GM10248 (cell line): Measurements from ENCODE around the gene PITPNC1.

Experiments used
- CTCF ChIA-PET: fragments of 300-600 bp; sonication (Branson Sonifier 250); formaldehyde crosslinking; extraction: SDS; loops from one replicate; lab custom pipeline; 2021; ENCODE audit warnings: antibody characterized with exemption; lab: Yijun Ruan, JAX
- POLR2A ChIA-PET: fragments of 350-650 bp; sonication (Branson Sonifier 250); formaldehyde crosslinking; extraction: SDS; loops from one replicate; lab custom pipeline; 2020; ENCODE audit warnings: antibody characterized with exemption; lab: Yijun Ruan, JAX
- DNase-seq: peaks from one replicate; pipeline ENCODE4 v3.0.0; 2012; ENCODE audit errors: extremely low spot score
- CTCF ChIP-seq: IDR thresholded peaks from 2 replicates; pipeline ENCODE4 v1.5.1; 2012; ENCODE audit warnings: mild to moderate bottlenecking, low read depth; ENCODE audit errors: extremely low read depth, missing control alignments, control extremely low read depth

Gene PITPNC1

DNA sequence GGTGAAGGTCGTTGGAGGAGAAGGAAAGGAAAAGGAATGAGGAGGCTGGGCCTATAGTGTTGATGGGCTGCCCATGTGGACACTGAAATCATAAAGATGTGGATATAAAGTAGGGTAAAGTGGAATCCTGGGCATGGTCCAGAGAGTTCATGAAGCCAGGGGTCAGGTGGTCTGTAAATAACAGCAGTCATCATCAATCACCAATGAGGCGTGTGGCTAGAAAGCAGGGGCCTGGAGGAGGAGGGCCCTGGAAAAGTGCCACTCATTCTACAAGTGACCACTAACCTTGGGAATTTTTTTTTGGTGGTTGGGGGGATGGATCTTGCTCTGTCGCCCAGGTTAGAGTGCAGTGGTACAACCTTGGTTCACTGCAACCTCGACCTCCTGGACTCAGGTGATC, 225.4 kb downstream of the PITPNC1 start:
- no peak for DNase-seq
- TF ChIP-seq CTCF = no peak
- ChIA-PET POLR2A (no interaction called here), CTCF (interaction anchor here (1.0 to 5.9 kb wide), 26 partner anchors 7 to 230 kb away, joined by 3 to 72 read pairs (median 6); no protein-coding TSS in a partner anchor)

DNA sequence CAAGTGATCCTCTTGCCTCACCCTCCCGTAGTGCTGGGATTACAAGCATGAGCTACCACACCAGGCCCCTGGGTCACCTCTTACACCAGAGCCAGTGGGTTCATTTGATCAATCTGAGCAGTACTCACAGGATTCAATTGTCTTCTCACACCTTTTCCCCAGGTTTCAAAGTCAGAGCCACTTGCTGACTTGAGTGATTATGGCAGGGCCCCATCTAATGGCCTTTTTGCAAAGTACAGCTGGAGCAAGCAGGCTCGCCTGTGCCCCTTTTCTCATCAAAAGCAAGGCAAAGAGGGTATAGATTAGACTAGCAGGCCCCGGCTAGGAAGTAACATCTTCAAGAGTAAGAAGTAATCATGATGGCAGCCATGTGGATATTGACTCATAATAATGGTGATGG, 225.9 kb downstream of the PITPNC1 start:
- TF ChIP-seq CTCF = peak; percentile 79
- CTCF ChIA-PET = interaction anchor here (0.6 to 5.9 kb wide), 31 partner anchors 8 to 230 kb away, joined by 3 to 72 read pairs (median 6); no protein-coding TSS in a partner anchor
- DNase-seq = peak; percentile 79
- POLR2A ChIA-PET = no interaction called here

- CTCF ChIA-PET = interaction anchor here (0.8 to 5.9 kb wide), 13 partner anchors 10 to 233 kb away, joined by 3 to 72 read pairs (median 5); no protein-coding TSS in a partner anchor
- POLR2A ChIA-PET = interaction anchor here (0.6 kb wide), 1 partner anchor 21 kb away, joined by 5 read pairs; no protein-coding TSS in a partner anchor
- no peak for DNase-seq
- TF ChIP-seq CTCF = no peak
Measured at GRCh38 chr17:67605256-67605912, 228.3 kb downstream of the PITPNC1 start.

DNA sequence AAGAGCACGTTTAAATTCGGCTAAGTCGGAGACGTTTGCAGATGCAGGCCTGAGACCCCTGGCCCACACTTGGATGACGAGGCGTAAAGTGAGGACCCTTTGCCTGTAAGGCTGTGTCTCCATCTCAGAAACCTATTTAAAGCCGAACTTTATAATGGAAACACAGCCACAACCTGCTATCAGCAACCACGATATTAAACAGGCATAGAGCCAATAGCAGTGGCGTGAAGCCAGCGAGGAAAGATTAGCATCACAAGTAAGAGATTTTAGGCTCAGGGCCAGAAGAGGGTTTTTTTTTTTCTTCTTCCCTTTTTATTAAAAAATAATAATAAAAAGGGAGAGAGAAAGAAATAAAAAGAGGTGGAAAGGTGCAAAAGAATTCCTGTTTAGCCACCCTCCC, 229.4 kb downstream of the PITPNC1 start:
- DNase-seq = no peak

GRCh38 chr17:67606896-67607604, 230.0 kb downstream of the PITPNC1 start:
- ChIA-PET CTCF (interaction anchor here (1.1 to 5.8 kb wide), 2 partner anchors 48 to 232 kb away, joined by 3 to 33 read pairs; no protein-coding TSS in a partner anchor), POLR2A (no interaction called here)
- no peak for TF ChIP-seq CTCF
- no peak for DNase-seq

More for the DNA sequence above, 229.4 kb downstream of the PITPNC1 start:
- no peak for TF ChIP-seq CTCF
- ChIA-PET POLR2A (no interaction called here), CTCF (interaction anchor here (1.1 to 5.9 kb wide), 5 partner anchors 17 to 234 kb away, joined by 3 to 72 read pairs (median 5); no protein-coding TSS in a partner anchor)

- TF ChIP-seq CTCF = no peak
- DNase-seq = no peak
- ChIA-PET CTCF (interaction anchor here (1.1 to 2.0 kb wide), 3 partner anchors 18 to 235 kb away, joined by 3 to 10 read pairs (median 5); no protein-coding TSS in a partner anchor), POLR2A (no interaction called here)
Measured at GRCh38 chr17:67610061-67610460, 233.0 kb downstream of the PITPNC1 start.
